Stomach (tissue), 9 donors: ENCODE measurements around the gene VAV3. TPM values are rescaled to one million over a fixed set of nuclear protein-coding genes. Genes with fewer than 3 reads are reported as not detected.

Source experiments
- DNase-seq, 2 donors: peaks; one replicate each; pipeline versions ENCODE4 v3.0.0 to v3.0.0-alpha.2; 2013 to 2019
- H3K27ac ChIP-seq, 5 donors: fragments of 200-600 bp in 4 of 5; sonication (generic) in 4 of 5; one replicate each; pipeline ENCODE4 v1.5.1; 2013 to 2019; ENCODE audit warnings: mild to moderate bottlenecking in 1 of 5, moderate library complexity in 1 of 5
- H3K27me3 ChIP-seq, 3 donors: fragments of 200-600 bp; sonication (generic); one replicate each; pipeline ENCODE4 v1.5.1; 2017 to 2019; ENCODE audit warnings: mixed run types in 1 of 3
- H3K36me3 ChIP-seq, 4 donors: fragments of 200-600 bp; sonication (generic); 1 replicate in 3 of 4; 2 replicates in 1 of 4; pipeline ENCODE4 v1.5.1; 2016 to 2019
- H3K4me1 ChIP-seq, 4 donors: fragments of 200-600 bp; sonication (generic); one replicate each; pipeline ENCODE4 v1.5.1; 2016 to 2019
- H3K4me3 ChIP-seq, 4 donors: fragments of 200-600 bp; sonication (generic) in 3 of 4; one replicate each; pipeline ENCODE4 v1.5.1; 2016 to 2019; ENCODE audit warnings: mild to moderate bottlenecking in 1 of 4
- H3K9me3 ChIP-seq, 4 donors: fragments of 200-600 bp; sonication (generic); one replicate each; pipeline ENCODE4 v1.5.1; 2016 to 2019
- EP300 ChIP-seq: sonication (generic); formaldehyde crosslinking; IDR thresholded peaks from one replicate; pipeline ENCODE4 v1.6.1; 2017; ENCODE audit warnings: antibody characterized with exemption
- POLR2A ChIP-seq, 4 donors: fragments of 450-650 bp; IDR thresholded peaks; one replicate each; pipeline ENCODE4 v1.6.1; 2016; ENCODE audit warnings: antibody characterized with exemption in 4 of 4, control low read depth in 2 of 4, mild to moderate bottlenecking in 1 of 4, moderate library complexity in 1 of 4
- POLR2AphosphoS5 ChIP-seq, 3 donors: sonication (generic); formaldehyde crosslinking; IDR thresholded peaks; one replicate each; pipeline ENCODE4 v1.6.1; 2016; ENCODE audit warnings: antibody characterized with exemption in 3 of 3
- WGBS, 5 donors: extraction: QIAGEN DNeasy Blood & Tissue Kit in 3 of 5; methylation state at CpG; one replicate each; pipeline versions ENCODE4 v1.1.5 to v1.1.7; 2013 to 2018; 5-methylcytosine and 5-hydroxymethylcytosine counted together
- intact Hi-C: fragments of 100-400 bp; cut with DNase I; formaldehyde crosslinking; loops from one replicate; pipeline ENCODE4 v1.15.1; 2023; ENCODE audit warnings: low total_unique reads
- polyA plus RNA-seq, 3 donors: library from polyadenylated mRNA; stranded (reverse); fragments of 200-250 nt; gene quantifications; one replicate each; pipeline ENCODE4 v1.2.3, GENCODE V29; 2013
- total RNA-seq, 5 donors: library from RNA; depleted of rRNA; stranded (reverse); fragments of >200 nt; gene quantifications; one replicate each; pipeline versions ENCODE4 v1.1.0 to v1.2.3, GENCODE V29; 2014 to 2016
- TF ChIP-seq, protein P1 (sequence below), 7 experiments: fragments of 450-650 bp in 4 of 7; fragments of 200-600 bp in 3 of 7; sonication (generic) in 3 of 7; IDR thresholded peaks; one replicate each; pipeline ENCODE4 v1.5.1; 2016 to 2019; ENCODE audit warnings: antibody characterized with exemption in 7 of 7, control low read depth in 2 of 7, mild to moderate bottlenecking in 1 of 7
- donor health status: healthy with polysubstance abuse.
- donor health status: Bipolar disorder and iron deficiency.
- donor health status: healthy.

Gene VAV3
- total and polyA plus RNA-seq, 8 donors: 5.7 to 29.3 (median 6.9) TPM

DNA sequence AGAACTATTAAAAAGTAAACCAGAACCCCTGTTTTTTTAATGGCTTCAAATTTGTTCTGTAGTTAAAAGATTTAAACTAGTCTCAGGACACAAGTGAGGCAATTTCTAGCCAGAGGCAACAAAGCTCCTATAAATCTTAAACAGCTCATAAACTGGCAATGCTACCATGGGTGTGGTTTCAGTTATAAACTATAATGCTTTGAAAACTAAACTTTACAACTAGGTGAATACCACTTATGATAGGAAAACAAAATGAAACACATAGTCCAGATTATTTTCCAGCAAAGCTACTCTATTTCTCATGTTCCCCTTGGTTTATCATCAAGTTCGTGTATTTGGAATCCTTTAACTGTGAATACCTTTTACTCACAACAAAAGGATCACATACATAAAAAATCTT lies 282.5 kb downstream of the VAV3 start:
- H3K4me3 ChIP-seq: no peak overlapping the region
- intact Hi-C loops: no loop called here
- WGBS, 5 donors: 25 to 65% (median 32%) methylated on average over 1 of the region's 1 CpG

DNA sequence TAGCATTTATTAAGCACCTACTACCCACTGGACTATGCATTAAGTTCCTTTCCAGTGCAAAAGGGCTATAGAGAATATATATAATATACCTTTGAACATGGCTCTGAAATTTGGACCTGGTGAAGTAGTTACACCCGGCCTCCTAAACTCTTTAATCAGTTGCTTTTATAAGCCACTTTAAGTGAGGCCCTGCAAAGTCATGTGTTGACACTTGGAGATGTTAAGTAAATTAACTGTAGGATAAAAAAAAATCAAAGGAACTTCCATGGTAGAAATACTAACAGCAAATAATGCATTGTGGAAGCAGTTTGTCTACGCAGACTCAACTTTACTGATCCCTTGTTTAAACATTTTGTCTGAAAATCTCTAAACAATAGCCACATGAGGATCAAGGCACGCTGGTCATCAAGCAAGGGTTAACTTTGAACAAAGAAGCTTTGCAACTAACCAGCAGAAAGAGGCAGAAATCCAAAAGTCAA lies 283.9 kb downstream of the VAV3 start:
- no peaks in the 10 kb centered on the region for H3K27me3 ChIP-seq
- no peak overlapping the region for H3K4me3 ChIP-seq
- peak overlapping the region in 1 of 5 donors; percentile 12 for H3K27ac ChIP-seq
- intact Hi-C loops: no loop called here
- no peaks in the 10 kb centered on the region for H3K9me3 ChIP-seq
- DNase-seq: no peak
- no peaks in the 10 kb centered on the region for H3K36me3 ChIP-seq
- TF ChIP-seq, protein P1, sequence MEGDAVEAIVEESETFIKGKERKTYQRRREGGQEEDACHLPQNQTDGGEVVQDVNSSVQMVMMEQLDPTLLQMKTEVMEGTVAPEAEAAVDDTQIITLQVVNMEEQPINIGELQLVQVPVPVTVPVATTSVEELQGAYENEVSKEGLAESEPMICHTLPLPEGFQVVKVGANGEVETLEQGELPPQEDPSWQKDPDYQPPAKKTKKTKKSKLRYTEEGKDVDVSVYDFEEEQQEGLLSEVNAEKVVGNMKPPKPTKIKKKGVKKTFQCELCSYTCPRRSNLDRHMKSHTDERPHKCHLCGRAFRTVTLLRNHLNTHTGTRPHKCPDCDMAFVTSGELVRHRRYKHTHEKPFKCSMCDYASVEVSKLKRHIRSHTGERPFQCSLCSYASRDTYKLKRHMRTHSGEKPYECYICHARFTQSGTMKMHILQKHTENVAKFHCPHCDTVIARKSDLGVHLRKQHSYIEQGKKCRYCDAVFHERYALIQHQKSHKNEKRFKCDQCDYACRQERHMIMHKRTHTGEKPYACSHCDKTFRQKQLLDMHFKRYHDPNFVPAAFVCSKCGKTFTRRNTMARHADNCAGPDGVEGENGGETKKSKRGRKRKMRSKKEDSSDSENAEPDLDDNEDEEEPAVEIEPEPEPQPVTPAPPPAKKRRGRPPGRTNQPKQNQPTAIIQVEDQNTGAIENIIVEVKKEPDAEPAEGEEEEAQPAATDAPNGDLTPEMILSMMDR (IDR thresholded peaks at IDR 0.05): no peak
- TF ChIP-seq POLR2AphosphoS5 (IDR thresholded peaks at IDR 0.05) (no peak), EP300 (no peak), POLR2A (IDR thresholded peaks at IDR 0.05) (no peak)
- WGBS, 5 donors: 20 to 47% (median 27%) methylated on average over 3 of the region's 3 CpGs
- peaks cover 0 to 23% (median 6%) of the 10 kb centered on the region in 4 donors for H3K4me1 ChIP-seq

More for the DNA sequence above, 282.5 kb downstream of the VAV3 start:
- Histone ChIP-seq H3K27ac (no peak overlapping the region), H3K9me3 (no peaks in the 10 kb centered on the region), H3K27me3 (no peaks in the 10 kb centered on the region), H3K36me3 (no peaks in the 10 kb centered on the region), H3K4me1 (peaks cover 0 to 23% (median 6%) of the 10 kb centered on the region in 4 donors)
- no peak for DNase-seq
- TF ChIP-seq POLR2AphosphoS5 (IDR thresholded peaks at IDR 0.05): no peak
- TF ChIP-seq EP300: no peak

DNA sequence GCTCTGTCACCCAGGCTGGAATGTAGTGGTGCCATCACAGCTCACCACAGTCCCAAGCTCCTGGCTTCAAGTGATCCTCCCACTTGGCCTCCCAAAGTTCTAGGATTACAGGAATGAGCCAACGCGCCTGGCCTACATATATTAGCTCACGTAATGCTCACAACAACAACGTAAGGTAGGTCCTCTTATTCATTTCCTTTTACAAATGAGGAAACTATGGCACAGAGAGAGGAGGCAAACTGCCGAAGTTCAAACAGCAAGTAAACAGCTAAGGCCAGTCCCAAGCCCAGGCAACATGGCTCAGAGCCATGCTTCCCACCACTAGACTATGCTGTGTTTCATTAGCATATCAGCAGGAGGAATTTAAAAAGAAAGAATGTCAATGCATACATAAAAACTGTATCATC lies 284.4 kb downstream of the VAV3 start:
- peak overlapping the region in 2 of 5 donors; percentile 7 to 12 for H3K27ac ChIP-seq
- H3K9me3 ChIP-seq: no peaks in the 10 kb centered on the region
- intact Hi-C loops: no loop called here
- H3K27me3 ChIP-seq: no peaks in the 10 kb centered on the region
- no peak for TF ChIP-seq POLR2AphosphoS5 (IDR thresholded peaks at IDR 0.05)
- TF ChIP-seq, protein P1 (IDR thresholded peaks at IDR 0.05): no peak
- TF ChIP-seq POLR2A (IDR thresholded peaks at IDR 0.05): no peak
- TF ChIP-seq EP300: no peak
- no peak overlapping the region for H3K4me3 ChIP-seq
- WGBS, 5 donors: 62 to 86% (median 67%) methylated on average over 5 of the region's 5 CpGs
- H3K36me3 ChIP-seq: no peaks in the 10 kb centered on the region
- DNase-seq: no peak
- H3K4me1 ChIP-seq: peaks cover 0 to 23% (median 6%) of the 10 kb centered on the region in 4 donors

DNA sequence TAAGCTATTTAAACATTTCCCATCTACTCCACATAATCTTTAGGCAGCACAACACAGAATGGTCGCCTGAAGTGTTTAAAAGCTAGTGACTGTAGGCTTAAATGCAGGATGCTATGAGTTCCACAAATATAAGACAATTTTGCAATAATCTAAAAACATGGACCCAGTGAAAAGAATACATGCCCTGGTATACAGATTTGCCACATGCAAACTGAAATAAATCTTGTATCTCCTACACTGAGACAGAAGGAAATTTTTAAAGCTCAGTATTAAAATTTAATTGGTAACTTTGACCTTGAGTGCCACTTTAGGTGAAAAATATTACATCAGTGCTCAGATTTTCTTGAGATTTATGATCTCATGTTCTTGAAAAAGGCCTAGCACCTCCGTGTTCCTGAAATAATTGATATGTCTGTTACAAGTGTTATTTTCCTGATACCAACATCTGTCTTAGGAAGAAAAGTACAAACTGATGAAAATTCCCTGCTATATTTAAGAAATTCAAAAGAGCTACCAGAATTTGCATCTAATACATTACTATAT lies 285.5 kb downstream of the VAV3 start:
- no peak for DNase-seq
- TF ChIP-seq EP300: no peak
- Histone ChIP-seq H3K27ac (no peak overlapping the region), H3K4me1 (peaks cover 0 to 23% (median 6%) of the 10 kb centered on the region in 4 donors), H3K4me3 (no peak overlapping the region), H3K27me3 (no peaks in the 10 kb centered on the region), H3K36me3 (no peaks in the 10 kb centered on the region), H3K9me3 (peaks cover 0 to 4% (median 0%) of the 10 kb centered on the region in 4 donors)
- WGBS, 5 donors: 53 to 73% (median 56%) methylated on average over 2 of the region's 2 CpGs
- intact Hi-C loops: no loop called here

DNA sequence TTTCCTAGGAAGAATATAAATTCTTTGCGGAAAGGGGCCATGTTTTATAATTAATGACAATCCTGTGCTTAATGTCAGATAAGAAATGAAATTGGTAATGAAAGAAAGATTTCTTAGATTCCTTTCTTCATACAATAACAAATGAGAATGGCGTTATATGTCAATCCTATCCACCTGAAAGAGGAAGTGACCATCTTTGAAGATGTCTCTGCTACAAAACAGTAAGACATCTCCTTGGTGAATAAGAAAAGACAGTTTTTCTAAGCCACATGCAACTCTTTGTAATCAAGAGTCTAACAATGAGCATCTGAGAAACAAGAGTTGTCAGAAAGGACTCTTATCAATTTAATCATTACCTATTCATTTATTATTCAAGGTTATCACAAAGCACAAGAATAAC lies 286.0 kb downstream of the VAV3 start:
- TF ChIP-seq POLR2AphosphoS5 (IDR thresholded peaks at IDR 0.05): no peak
- TF ChIP-seq EP300: no peak
- no peak for TF ChIP-seq POLR2A (IDR thresholded peaks at IDR 0.05)
- TF ChIP-seq, protein P1 (IDR thresholded peaks at IDR 0.05): no peak
- no peak for DNase-seq
- intact Hi-C loops: no loop called here
- Histone ChIP-seq H3K4me1 (peaks cover 0 to 23% (median 6%) of the 10 kb centered on the region in 4 donors), H3K27ac (no peak overlapping the region), H3K27me3 (no peaks in the 10 kb centered on the region), H3K9me3 (peaks cover 0 to 4% (median 0%) of the 10 kb centered on the region in 4 donors), H3K36me3 (no peaks in the 10 kb centered on the region), H3K4me3 (no peak overlapping the region)
- WGBS, 5 donors: 78 to 96% (median 92%) methylated on average over 2 of the region's 2 CpGs
